Activated CD8-positive, alpha-beta T cell treated with anti-CD3 and anti-CD28 coated beads for 36 hours (primary cell): Measurements from ENCODE around the gene PHTF1. TPM values are rescaled to one million over a fixed set of nuclear protein-coding genes. Genes with fewer than 3 reads are reported as not detected.

Source experiments
- ATAC-seq: fragments of 200-7000 bp; cut with Tn5 transposase; one replicate; pipeline ENCODE4 v1.10.0; 2021; ENCODE audit warnings: mild to moderate bottlenecking, moderate library complexity
- CTCF ChIA-PET: fragments of 350-600 bp; sonication (Branson Sonifier 250); formaldehyde crosslinking; loops from one replicate; lab custom pipeline; 2021; ENCODE audit warnings: antibody characterized with exemption; lab: Charles Lee
- POLR2A ChIA-PET: fragments of 350-600 bp; sonication (Branson Sonifier 250); formaldehyde crosslinking; loops from one replicate; lab custom pipeline; 2021; ENCODE audit warnings: antibody characterized with exemption; lab: Charles Lee
- DNase-seq: peaks from one replicate; pipeline ENCODE4 v3.0.0-alpha.2; 2020
- H3K27ac Mint-ChIP-seq: one replicate; pipeline ENCODE4 v1.8.0; 2021; ENCODE audit warnings: mild to moderate bottlenecking, mixed read lengths
- H3K27me3 Mint-ChIP-seq: one replicate; pipeline ENCODE4 v1.8.0; 2021; ENCODE audit warnings: mixed read lengths
- H3K36me3 Mint-ChIP-seq: one replicate; pipeline ENCODE4 v1.8.0; 2021; ENCODE audit warnings: low read depth, mixed read lengths
- H3K4me1 Mint-ChIP-seq: one replicate; pipeline ENCODE4 v1.8.0; 2021; ENCODE audit warnings: low read depth, mixed read lengths
- H3K4me3 Mint-ChIP-seq: one replicate; pipeline ENCODE4 v1.8.0; 2021; ENCODE audit warnings: mild to moderate bottlenecking, moderate library complexity, mixed read lengths
- H3K9me3 Mint-ChIP-seq: one replicate; pipeline ENCODE4 v1.8.0; 2021; ENCODE audit warnings: mixed read lengths
- CTCF ChIP-seq: fragments of 200-600 bp; IDR thresholded peaks from one replicate; pipeline ENCODE4 v1.8.0; 2022; ENCODE audit warnings: antibody characterized with exemption, mild to moderate bottlenecking
- intact Hi-C: fragments of 100-400 bp; cut with micrococcal nuclease; formaldehyde crosslinking; loops from one replicate; pipeline ENCODE4 v1.10.0; 2022
- total RNA-seq, 2 experiments: library from RNA; stranded (reverse); gene quantifications; one replicate each; pipeline ENCODE4 v1.2.3, GENCODE V29; 2021

The PHTF1 gene
- total RNA-seq, 2 experiments from 2014 or later = 13.1 to 14.4 TPM

GRCh38 chr1:113787663-113788062, 28.4 kb upstream of the PHTF1 start:
- ATAC-seq (no peak), DNase-seq (no peak)
- Mint-ChIP-seq H3K4me1 (peaks cover 65% of the 10 kb centered on the region), H3K27ac (peak overlapping the region; percentile 76), H3K36me3 (peaks cover 21% of the 10 kb centered on the region), H3K4me3 (no peak overlapping the region), H3K27me3 (no peaks in the 10 kb centered on the region), H3K9me3 (peaks cover 2% of the 10 kb centered on the region)
- TF ChIP-seq CTCF = no peak
- intact Hi-C loops = no loop called here
- CTCF ChIA-PET = interaction anchor here (1.1 to 1.4 kb wide), 2 partner anchors 9 to 14 kb away, joined by 3 read pairs; no protein-coding TSS in a partner anchor
- POLR2A ChIA-PET = interaction anchor here (0.5 to 2.2 kb wide), 4 partner anchors 11 to 350 kb away, joined by 3 to 5 read pairs (median 4); no protein-coding TSS in a partner anchor

GRCh38 chr1:113786069-113786468, 26.8 kb upstream of the PHTF1 start:
- Mint-ChIP-seq H3K4me3 (no peak overlapping the region), H3K9me3 (peaks cover 2% of the 10 kb centered on the region), H3K27ac (peak overlapping the region; percentile 62), H3K36me3 (peaks cover 16% of the 10 kb centered on the region), H3K4me1 (peaks cover 50% of the 10 kb centered on the region), H3K27me3 (no peaks in the 10 kb centered on the region)
- intact Hi-C loops = no loop called here
- ATAC-seq (no peak), DNase-seq (no peak)
- CTCF ChIA-PET = interaction anchor here (1.3 to 1.7 kb wide), 2 partner anchors 13 to 646 kb away, joined by 3 to 6 read pairs; no protein-coding TSS in a partner anchor
- no peak for TF ChIP-seq CTCF
- POLR2A ChIA-PET = interaction anchor here (1.1 to 1.8 kb wide), 3 partner anchors 26 to 144 kb away, joined by 3 to 10 read pairs (median 5); partner anchors contain the start of genes HIPK1, PHTF1 and RSBN1

DNA sequence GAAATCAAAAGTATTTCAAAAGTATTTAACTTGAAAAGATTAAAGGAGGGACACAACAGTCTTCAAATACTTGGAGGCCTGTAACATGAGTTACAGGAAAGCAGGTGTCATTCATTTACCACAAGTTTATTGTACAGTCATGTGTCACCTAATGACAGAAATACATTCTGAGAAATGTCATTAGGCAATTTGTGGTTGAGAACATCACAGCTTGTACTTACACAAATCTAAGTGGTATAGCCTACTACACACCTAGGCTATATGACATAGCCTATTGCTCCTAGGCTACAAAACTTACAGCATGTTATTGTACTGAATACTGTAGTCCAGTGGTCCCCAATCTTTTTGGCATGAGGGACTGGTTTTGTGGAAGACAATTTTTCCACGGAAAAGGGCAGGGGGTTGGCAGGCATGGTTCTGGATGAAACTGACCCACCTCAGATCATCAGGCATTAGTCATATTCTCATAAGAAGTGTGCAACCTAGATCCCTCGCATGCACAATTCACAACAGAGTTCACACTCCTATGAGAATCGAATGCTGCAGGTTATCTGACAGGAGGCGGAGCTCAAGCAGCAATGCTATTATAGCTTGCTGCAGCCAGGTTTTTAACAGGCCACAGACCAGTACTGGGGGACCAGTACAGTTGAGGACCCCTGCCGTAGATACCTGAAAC, 25.0 kb upstream of the PHTF1 start:
- DNase-seq (peak; percentile 29), ATAC-seq (peak; percentile 63)
- intact Hi-C loops = no loop called here
- Mint-ChIP-seq H3K4me1 (peaks cover 38% of the 10 kb centered on the region), H3K27me3 (no peaks in the 10 kb centered on the region), H3K36me3 (peaks cover 4% of the 10 kb centered on the region), H3K27ac (no peak overlapping the region), H3K4me3 (peak overlapping the region; percentile 62), H3K9me3 (peaks cover 2% of the 10 kb centered on the region)
- no peak for TF ChIP-seq CTCF
- POLR2A ChIA-PET = interaction anchor here (1.0 to 1.8 kb wide), 6 partner anchors 9 to 164 kb away, joined by 3 to 10 read pairs (median 6); partner anchors contain the start of genes HIPK1 and RSBN1
- CTCF ChIA-PET = interaction anchor here (1.0 to 1.7 kb wide), 5 partner anchors 12 to 26 kb away, joined by 3 to 6 read pairs (median 3); no protein-coding TSS in a partner anchor

DNA sequence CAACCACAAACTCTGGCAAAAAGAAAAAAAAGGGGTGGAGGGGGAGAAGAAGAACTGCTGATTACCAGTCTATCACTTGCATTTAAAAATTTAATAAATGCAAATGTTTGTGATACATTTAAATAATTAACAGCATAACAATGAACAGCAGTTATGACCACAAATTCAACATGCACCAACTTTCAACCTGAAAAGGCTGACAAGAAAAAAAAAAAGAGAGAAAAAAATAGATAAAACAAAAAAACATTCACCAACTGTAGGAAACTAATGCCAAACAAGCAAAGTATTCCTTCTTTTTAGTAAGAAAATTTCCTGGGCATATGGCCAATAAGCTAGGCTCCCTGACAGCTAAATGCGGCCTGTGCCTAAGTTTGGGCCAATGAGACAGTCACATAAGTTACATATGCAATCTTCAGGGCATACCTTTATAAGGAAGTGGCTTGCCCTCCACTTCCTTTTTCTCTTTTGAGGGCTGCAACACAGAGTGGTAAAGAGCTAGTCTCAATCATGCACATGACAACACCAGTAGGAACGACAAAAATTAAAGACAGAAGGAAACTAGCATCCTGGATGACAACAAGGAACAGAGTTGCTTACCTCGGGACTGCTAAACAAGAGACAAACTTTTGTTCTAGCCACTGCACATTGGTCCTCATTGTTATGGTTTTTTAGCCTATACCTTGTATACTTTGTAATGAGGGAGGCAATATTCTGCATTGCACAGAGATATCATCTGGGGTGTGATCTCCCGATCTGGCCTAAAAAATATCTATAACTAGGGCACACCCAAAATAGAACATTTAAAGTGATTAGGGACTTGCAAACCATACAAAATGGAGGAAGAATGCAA, 24.2 kb upstream of the PHTF1 start:
- DNase-seq = peak; percentile 63
- Mint-ChIP-seq H3K27me3 (no peaks in the 10 kb centered on the region), H3K9me3 (peaks cover 4% of the 10 kb centered on the region), H3K27ac (no peak overlapping the region), H3K36me3 (peaks cover 5% of the 10 kb centered on the region), H3K4me3 (peak overlapping the region; percentile 62), H3K4me1 (peaks cover 40% of the 10 kb centered on the region)
- intact Hi-C loops = loop anchor here (2.0 kb wide), 1 partner anchor 27 kb away; no protein-coding TSS in a partner anchor
- ChIA-PET CTCF (interaction anchor here (1.2 kb wide), 2 partner anchors 11 to 25 kb away, joined by 3 read pairs; no protein-coding TSS in a partner anchor), POLR2A (interaction anchor here (1.0 to 1.8 kb wide), 4 partner anchors 10 to 165 kb away, joined by 3 to 7 read pairs (median 6); no protein-coding TSS in a partner anchor)
- ATAC-seq = peak; percentile 88
- no peak for TF ChIP-seq CTCF
